Stimulated activated CD4-positive, alpha-beta T cell treated with anti-CD3 and anti-CD28 coated beads, Interleukin-2, amount 100 ng/mL, for 48 hours (primary cell): ENCODE measurements around the gene GPR62.
"Not testable (repeated sequence)": the region's sequence is repeated elsewhere in the genome, so short reads cannot be mapped to it uniquely, and the experiment has no call there.

ENCODE experiments used
- DNase-seq, 2 donors: peaks; one replicate each; pipeline ENCODE4 v3.0.0-alpha.2; 2020

Gene GPR62

GRCh38 chr3:51971350-51971749 is 16.2 kb downstream of the GPR62 start:
- DNase-seq: no peak

DNA sequence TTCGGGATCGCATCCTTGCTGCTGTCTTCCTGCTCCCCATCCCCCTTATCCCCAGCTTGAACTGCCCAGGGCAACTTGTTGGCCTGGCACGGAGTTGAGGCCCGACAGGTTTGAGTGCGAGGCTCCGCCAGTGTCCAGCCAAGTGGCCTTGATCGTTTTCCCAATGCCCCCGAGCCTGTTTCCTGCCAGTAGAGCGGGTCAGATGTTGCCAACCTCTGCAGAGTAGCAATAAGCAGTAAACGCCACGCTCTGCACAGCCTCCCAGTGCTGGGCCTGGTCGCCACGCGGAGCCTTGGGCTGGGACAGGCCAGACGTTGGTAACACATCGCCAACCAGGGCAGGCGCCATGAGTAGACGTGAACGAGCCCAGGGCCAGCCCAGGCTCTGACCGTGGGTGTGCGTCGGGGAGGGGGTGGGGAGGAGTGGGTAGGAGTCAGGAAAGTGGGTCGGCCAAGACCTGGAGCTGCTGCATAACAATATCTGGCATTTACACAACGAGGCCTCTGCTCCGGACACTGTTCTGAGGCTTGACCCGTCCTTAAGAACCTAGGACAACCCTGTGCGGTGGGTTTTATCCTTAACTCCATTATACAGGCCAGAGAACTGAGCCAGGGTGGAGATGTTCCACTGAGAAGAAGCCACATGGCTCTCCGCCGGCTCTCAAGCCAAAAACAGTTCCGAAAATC is 19.2 kb downstream of the GPR62 start:
- no peak for DNase-seq

DNA sequence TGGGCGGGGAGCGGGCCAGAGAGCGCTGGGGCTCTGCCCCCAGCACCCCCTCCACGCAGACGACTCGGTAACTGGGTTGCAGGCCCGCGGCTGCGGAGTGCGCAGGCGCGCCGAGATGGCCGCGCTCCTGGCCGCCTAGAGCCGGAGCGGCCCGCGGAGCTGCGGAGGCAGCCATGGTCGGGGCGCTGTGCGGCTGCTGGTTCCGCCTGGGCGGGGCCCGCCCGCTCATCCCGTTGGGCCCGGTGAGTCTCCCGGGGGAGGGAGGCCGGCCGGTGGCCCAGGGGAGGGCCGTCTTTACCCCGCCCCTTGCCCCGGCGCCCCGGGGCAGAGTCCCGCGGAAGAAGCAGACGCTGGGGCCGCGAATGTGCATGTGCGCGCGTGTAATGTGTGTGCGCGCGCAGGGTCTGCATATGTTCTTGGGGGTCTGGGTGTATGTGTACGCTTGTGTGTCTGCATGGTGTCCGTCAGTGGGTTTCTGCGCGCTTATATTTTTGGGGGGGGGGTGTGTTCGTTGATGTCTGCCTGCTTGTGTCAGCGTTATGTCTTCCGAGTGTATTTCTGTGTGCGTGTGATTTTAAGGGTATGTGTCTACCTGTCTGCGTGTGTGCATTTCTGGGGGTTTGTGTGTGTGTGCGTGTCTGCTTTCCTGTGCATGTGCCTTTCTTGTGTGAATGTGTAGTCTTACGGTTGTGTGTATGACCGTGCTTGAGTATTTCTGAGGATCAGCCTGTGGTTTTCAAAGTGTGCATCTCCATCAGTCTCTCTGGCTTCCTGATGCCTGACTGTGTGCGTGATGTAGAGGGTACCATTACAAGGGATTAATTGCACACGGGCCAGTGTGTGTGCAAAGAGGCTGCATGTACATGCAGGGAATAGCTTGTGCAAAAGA is 20.0 kb downstream of the GPR62 start, which contains the start of gene ABHD14A:
Gene ABHD14A (plus strand): TSS at position 102 of the 889 bp plus-strand sequence. CDS start 72 bp downstream, at position 174.
- peak in 1 of 2 donors; percentile 63 for DNase-seq

- no peak for DNase-seq
Observed at GRCh38 chr3:51975852-51976549, 20.8 kb downstream of the GPR62 start.

DNA sequence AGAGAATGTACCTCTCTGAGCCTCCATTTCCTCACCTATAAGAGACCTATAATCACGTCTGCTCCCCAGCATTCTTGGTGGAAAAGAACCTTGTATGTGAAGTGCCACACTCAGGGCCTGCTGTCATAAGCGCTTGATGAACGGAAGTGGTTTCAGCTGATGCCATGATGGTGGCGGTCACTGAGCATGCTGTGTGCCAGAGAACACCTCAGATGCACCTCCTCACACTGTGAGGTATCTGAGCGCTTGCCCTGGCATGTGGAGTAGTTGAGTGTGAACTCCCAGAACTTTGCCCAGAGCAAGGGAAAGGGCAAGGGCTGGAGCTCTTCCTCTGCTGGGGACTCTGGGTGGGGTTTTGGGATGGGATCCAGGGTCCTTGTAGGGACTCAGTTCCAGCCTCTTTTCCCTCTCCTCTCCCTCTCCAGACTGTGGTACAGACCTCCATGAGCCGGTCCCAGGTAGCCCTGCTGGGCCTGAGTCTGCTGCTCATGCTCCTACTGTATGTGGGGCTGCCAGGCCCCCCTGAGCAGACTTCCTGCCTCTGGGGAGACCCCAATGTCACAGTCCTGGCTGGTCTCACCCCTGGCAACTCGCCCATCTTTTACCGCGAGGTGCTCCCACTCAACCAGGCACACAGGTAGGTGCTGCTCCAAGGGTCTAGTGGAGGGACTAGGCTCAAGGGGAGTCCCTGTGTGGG is 22.4 kb downstream of the GPR62 start:
- DNase-seq: no peak

GRCh38 chr3:51978143-51978502 is 22.9 kb downstream of the GPR62 start:
- DNase-seq: no peak

DNA sequence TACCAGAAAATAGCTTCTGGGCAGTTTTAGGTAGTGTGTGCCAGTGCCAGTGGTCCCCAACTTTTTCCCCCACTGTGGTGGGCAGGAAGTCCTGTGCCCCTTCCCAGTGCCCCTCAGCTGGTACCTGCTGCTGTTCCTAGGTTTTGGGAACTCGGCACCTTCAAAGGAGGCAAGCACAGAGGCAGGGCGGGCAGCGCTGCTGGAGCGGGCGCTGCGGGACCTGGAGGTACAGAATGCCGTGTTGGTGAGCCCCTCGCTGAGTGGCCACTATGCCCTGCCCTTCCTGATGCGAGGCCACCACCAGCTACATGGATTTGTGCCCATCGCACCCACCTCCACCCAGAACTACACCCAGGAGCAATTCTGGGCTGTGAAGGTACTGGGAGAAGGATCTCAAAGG is 25.1 kb downstream of the GPR62 start:
- no peak for DNase-seq

GRCh38 chr3:51982352-51982837 is 27.2 kb downstream of the GPR62 start:
- no peak for DNase-seq

GRCh38 chr3:51982838-51983577 is 27.8 kb downstream of the GPR62 start, which contains the start of gene ACY1:
TSS of gene ACY1 (plus strand) at chr3:51983535. CDS start at chr3:51984065, 530 bp downstream.
- DNase-seq: peak; percentile 65 to 69

DNA sequence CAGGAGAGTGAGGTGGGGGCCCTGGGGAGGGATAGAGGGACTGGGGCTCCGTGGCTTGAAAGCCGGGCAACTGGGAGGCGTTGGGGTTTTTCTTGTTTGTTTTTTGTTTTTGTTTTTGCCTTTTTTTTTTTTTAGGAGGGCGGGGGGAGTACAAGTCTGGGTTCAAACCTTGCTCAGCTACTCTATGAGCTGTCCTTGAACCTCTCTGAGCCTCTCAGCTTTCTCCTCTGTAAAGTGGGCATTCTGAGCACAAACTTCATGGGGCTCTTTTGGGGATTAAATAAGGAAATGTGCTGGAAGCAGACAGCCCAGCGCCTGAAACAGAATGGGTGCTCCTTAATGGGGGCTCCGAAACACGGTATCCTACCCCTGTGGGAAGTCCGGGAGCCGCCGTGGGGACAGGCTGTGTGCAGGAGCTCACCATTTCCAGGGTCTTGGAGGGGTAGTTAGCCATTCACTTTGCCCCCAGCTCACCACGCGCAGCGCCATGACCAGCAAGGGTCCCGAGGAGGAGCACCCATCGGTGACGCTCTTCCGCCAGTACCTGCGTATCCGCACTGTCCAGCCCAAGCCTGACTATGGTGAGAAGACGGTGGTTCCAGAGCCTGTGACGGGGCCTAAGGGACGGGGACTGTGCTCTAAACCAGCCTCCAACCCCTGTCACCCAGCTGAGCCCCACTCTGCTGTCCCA is 28.5 kb downstream of the GPR62 start:
- DNase-seq: no peak

- no peak for DNase-seq
Observed at GRCh38 chr3:51984269-51984647, 29.1 kb downstream of the GPR62 start.

- no peak for DNase-seq
Observed at GRCh38 chr3:51985063-51985462, 29.9 kb downstream of the GPR62 start.

DNA sequence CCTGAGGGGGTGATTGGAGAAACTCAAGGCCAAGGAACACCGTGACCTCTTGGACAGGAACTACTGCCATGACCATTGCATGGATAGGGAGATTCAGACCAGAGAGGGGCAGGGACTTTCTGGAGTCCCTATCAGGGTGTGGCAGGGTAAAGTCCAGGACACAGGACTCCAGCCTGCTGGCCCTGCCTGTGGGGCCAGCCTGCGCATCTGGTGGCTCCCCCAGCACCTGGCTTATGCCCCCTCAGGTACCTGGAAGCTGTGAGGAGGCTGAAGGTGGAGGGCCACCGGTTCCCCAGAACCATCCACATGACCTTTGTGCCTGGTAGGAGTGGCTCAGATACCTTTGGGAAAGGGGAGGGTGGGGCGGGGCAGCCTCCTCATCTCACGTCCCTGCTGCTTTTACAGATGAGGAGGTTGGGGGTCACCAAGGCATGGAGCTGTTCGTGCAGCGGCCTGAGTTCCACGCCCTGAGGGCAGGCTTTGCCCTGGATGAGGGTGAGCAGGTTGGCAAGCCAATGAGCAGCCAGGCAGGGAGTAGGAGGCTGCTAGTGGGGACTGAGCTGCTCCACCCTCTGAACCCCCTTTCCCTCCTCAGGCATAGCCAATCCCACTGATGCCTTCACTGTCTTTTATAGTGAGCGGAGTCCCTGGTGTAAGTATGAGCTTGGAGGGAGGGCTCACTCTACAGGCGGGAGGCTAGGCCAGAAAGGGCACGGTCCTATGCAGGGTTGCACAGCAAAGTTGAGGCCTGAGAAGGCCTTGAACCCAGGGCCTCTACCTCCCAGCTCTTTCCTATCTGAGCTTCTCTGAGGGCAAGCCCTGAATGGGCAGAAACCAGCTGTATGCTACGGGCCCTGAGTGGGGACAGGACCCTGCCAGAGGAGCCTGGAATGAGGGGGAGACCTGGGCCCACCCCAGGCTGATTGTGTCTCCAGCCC is 31.1 kb downstream of the GPR62 start:
- DNase-seq: no peak

DNA sequence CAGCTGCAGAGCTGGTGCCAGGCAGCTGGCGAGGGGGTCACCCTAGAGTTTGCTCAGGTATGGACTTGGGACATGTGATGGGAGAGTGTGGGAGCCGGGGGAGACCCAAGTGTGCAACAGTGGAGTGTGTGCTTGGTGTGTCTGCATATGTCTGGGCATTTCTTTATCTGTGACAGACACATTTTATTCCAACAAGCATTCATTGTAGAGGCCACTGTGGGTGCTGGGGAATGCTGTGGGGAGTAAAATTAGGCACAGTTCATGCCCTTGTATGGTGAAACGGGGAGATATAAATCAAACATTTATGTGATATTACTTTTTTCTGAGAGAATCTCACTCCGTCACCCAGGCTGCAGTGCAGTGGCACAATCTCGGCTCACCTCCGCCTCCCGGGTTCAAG is 32.4 kb downstream of the GPR62 start:
- no peak for DNase-seq

DNA sequence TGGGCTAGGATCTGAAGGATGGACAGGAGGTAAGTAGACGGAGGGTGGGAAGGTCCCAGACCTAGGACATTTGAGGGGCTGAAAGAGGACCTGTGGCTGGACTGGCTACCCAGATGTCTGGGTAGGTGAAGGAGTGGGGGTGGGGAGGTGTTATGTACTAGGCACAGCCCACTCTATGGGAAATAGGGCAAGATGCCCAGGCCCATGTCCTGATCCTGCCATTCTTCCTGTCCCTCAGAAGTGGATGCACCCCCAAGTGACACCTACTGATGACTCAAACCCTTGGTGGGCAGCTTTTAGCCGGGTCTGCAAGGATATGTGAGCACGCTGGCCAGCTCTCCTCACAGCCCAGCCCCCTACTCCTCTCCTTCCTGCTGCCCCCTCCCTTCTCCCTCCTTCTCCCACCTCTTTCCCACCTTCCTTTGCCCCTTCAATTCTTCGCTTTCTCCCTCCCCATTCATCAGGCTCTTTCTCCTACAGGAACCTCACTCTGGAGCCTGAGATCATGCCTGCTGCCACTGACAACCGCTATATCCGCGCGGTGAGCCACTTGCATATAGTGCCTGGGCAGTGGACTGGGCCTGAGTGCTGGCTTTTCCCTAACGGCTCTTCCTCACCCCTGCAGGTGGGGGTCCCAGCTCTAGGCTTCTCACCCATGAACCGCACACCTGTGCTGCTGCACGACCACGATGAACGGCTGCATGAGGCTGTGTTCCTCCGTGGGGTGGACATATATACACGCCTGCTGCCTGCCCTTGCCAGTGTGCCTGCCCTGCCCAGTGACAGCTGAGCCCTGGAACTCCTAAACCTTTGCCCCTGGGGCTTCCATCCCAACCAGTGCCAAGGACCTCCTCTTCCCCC is 33.3 kb downstream of the GPR62 start:
- no peak for DNase-seq

DNA sequence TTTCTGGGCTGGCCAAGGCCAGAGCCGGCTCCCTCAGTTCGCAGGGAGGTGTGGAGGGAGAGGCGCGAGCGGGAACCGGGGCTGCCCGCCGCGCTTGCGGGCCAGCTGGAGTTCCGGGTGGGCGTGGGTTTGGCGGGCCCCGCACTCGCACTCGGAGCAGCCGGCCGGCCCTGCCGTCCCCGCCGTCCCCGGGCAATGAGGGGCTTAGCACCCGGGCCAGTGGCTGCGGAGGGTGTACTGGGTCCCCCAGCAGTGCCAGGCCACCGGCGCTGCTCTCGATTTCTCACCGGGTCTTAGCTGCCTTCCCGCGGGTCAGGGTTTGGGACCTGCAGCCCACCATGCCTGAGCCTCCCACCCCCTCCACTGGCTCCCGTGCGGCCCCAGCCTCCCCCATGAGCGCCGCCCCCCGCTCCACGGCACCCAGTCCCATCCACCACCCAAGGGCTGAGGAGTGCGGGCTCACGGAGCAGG is 35.4 kb downstream of the GPR62 start:
- not testable (repeated sequence) for DNase-seq

- no peak for DNase-seq
Observed at GRCh38 chr3:51992017-51992682, 37.0 kb downstream of the GPR62 start.

GRCh38 chr3:51993657-51994056 is 38.5 kb downstream of the GPR62 start:
- DNase-seq: not testable (repeated sequence)
